Activated CD8-positive, alpha-beta T cell treated with anti-CD3 and anti-CD28 coated beads, Interleukin-2, amount 10 ng/mL, durations not matched to agents 7 days and 5 days (primary cell): ENCODE results near the gene TBCD. TPM values are rescaled to one million over a fixed set of nuclear protein-coding genes. Genes with fewer than 3 reads are reported as not detected.
A peak's percentile ranks its signal among the peaks of the same experiment; 100 is the strongest.

Experiments
- ATAC-seq: fragments of 150-1000 bp; cut with Tn5 transposase; one replicate; pipeline ENCODE4 v1.10.0; 2021; ENCODE audit warnings: moderate library complexity
- CTCF ChIA-PET: fragments of 350-600 bp; sonication (Branson Sonifier 250); formaldehyde crosslinking; loops from one replicate; lab custom pipeline; 2021; ENCODE audit warnings: antibody characterized with exemption; lab: Charles Lee
- POLR2A ChIA-PET: fragments of 350-600 bp; sonication (Branson Sonifier 250); formaldehyde crosslinking; loops from one replicate; lab custom pipeline; 2021; ENCODE audit warnings: antibody characterized with exemption; lab: Charles Lee
- DNase-seq: peaks from one replicate; pipeline ENCODE4 v3.0.0-alpha.2; 2020
- H3K27ac Mint-ChIP-seq: one replicate; pipeline ENCODE4 v1.8.0; 2021; ENCODE audit warnings: mild to moderate bottlenecking, mixed read lengths
- H3K27me3 Mint-ChIP-seq: one replicate; pipeline ENCODE4 v1.8.0; 2021; ENCODE audit warnings: low read depth, mixed read lengths
- H3K36me3 Mint-ChIP-seq: one replicate; pipeline ENCODE4 v1.8.0; 2021; ENCODE audit warnings: low read depth, mixed read lengths
- H3K4me1 Mint-ChIP-seq: one replicate; pipeline ENCODE4 v1.8.0; 2021; ENCODE audit warnings: low read depth, mixed read lengths
- H3K4me3 Mint-ChIP-seq: one replicate; pipeline ENCODE4 v1.8.0; 2021; ENCODE audit warnings: mild to moderate bottlenecking, mixed read lengths
- H3K9me3 Mint-ChIP-seq: one replicate; pipeline ENCODE4 v1.8.0; 2022; ENCODE audit warnings: mixed read lengths; ENCODE audit not compliant: insufficient read depth
- total RNA-seq, 2 experiments: library from RNA; stranded (reverse); gene quantifications; one replicate each; pipeline ENCODE4 v1.2.3, GENCODE V29; 2021

TBCD gene
- total RNA-seq, 2 experiments from 2014 or later, result 112 to 122 TPM

DNA sequence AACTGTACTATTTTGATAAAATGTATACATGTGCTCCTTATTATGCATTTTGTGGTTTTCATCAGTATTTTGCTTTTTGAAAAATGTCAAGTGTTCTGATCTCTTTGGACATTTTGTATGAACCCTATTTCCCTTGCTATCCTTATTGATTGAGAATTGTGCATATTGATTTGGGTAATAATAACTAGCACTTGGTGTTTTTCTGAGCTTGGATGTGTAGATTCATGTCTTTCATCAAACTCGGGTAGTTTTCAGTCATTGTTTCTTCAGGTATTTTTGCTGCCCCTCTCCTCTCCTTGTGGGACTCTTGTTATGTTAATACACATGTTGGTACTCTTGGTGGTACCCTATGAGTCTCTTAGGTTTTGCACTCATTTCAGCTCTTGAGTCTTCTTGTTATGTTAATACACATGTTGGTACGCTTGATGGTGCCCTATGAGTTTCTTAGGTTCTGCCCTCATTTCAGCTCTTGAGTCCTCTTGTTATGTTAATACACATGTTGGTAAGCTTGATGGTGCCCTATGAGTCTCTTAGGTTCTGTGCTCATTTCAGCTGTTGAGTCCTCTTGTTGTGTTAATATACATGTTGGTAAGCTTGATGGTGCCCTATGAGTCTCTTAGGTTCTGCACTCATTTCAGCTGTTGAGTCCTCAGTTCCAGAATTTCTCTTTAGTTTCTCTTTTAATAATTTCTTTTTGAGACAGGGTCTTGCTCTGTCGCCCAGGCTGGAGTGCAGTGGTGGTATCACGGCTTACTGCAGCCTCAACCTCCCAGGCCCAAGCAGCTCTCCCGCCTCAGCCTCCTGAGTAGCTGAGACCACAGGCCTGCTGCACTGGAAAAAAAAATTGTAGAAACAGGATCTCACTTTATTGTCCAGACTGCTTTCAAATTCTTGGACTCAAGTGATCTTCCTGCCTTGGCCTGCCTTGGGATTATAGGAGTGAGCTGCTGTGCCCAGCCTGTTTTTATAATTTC lies 68.7 kb downstream of the TBCD start:
- CTCF ChIA-PET, result interaction anchor here (0.9 kb wide), 1 partner anchor 43 kb away, joined by 3 read pairs; no protein-coding TSS in a partner anchor
- POLR2A ChIA-PET, result no interaction called here
- peaks cover 6% of the 10 kb centered on the region for H3K9me3 Mint-ChIP-seq
- peaks cover 46% of the 10 kb centered on the region for H3K36me3 Mint-ChIP-seq
- no peak for DNase-seq
- H3K4me1 Mint-ChIP-seq, result peaks cover 9% of the 10 kb centered on the region
- H3K27ac Mint-ChIP-seq, result peak overlapping the region; percentile 6
- H3K4me3 Mint-ChIP-seq, result no peak overlapping the region
- no peaks in the 10 kb centered on the region for H3K27me3 Mint-ChIP-seq
- no peak for ATAC-seq

DNA sequence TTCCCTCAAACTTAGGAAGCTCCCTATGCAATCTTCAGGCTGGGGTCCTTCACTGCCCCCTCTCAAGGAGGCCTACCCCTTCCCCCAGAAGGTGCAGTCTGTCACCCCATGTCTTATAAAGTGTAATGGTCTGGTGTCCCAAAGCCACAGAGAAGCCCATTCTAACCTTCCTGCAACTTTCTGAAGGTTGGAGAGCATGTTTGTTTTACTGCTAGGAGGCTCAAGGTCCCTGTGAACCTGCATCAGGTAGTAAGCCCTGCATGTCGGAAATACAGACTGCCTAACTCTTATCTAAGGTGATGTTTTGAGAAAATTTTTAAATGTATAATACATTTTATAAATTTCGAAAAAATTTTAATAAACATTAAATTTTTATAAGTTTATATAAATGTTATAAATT lies 69.7 kb downstream of the TBCD start:
- peaks cover 6% of the 10 kb centered on the region for H3K9me3 Mint-ChIP-seq
- DNase-seq (no peak), ATAC-seq (no peak)
- POLR2A ChIA-PET, result no interaction called here
- peaks cover 37% of the 10 kb centered on the region for H3K36me3 Mint-ChIP-seq
- H3K27ac Mint-ChIP-seq, result no peak overlapping the region
- peaks cover under 1% of the 10 kb centered on the region for H3K4me1 Mint-ChIP-seq
- CTCF ChIA-PET, result interaction anchor here (1.4 kb wide), 1 partner anchor 40 kb away, joined by 3 read pairs; no protein-coding TSS in a partner anchor
- no peak overlapping the region for H3K4me3 Mint-ChIP-seq
- no peaks in the 10 kb centered on the region for H3K27me3 Mint-ChIP-seq

DNA sequence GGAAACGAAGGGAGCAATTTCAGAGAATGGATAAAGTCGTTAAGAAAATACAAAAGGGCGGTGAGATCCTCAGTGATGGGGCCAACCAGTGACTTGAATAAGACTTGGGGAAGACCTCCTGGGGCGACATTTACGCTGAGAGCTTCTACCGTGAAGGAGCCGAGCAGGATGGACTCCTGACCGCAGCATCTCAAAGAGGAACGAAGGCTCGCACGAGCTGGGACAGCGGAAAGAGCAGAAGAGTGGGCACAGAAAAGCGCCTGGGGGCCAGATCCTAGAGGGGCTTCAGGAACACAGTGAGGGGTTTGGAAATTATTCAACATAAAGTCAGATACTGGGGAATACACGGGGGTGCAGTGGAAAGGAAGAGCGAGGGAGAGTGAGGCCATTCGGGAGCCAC lies 70.4 kb downstream of the TBCD start:
- CTCF ChIA-PET, result interaction anchor here (1.4 kb wide), 1 partner anchor 40 kb away, joined by 3 read pairs; no protein-coding TSS in a partner anchor

DNA sequence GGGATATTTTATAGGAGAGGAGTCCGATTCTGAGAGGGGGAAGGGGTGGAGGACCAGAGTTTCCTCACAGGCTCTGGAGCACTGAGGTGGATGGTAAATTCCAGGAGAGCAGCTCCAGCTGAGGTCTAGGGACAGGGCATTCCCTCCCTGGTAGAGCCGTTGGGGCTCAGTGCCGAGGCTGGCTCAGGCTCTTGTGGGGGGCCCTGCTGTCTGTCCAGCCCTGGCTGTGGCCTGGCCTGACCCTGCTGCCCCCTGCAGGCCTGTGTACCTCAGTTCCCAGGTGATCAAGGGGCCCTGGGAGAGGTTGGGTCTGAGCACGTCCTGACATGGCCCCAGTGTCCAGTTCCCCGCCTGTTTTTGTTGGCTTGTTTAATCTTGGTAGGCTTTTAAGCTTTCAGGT lies 71.1 kb downstream of the TBCD start:
- Mint-ChIP-seq H3K27me3 (no peaks in the 10 kb centered on the region), H3K9me3 (peaks cover 6% of the 10 kb centered on the region), H3K27ac (no peak overlapping the region), H3K4me1 (peaks cover 4% of the 10 kb centered on the region), H3K36me3 (peaks cover 41% of the 10 kb centered on the region), H3K4me3 (no peak overlapping the region)
- CTCF ChIA-PET, result no interaction called here
- ATAC-seq (no peak), DNase-seq (no peak)
- POLR2A ChIA-PET, result no interaction called here

More for the DNA sequence above, 70.4 kb downstream of the TBCD start:
- H3K4me1 Mint-ChIP-seq, result peaks cover 4% of the 10 kb centered on the region
- no peak overlapping the region for H3K27ac Mint-ChIP-seq
- H3K9me3 Mint-ChIP-seq, result peaks cover 6% of the 10 kb centered on the region
- DNase-seq (no peak), ATAC-seq (no peak)
- H3K27me3 Mint-ChIP-seq, result no peaks in the 10 kb centered on the region
- no peak overlapping the region for H3K4me3 Mint-ChIP-seq
- POLR2A ChIA-PET, result no interaction called here
- peaks cover 40% of the 10 kb centered on the region for H3K36me3 Mint-ChIP-seq

DNA sequence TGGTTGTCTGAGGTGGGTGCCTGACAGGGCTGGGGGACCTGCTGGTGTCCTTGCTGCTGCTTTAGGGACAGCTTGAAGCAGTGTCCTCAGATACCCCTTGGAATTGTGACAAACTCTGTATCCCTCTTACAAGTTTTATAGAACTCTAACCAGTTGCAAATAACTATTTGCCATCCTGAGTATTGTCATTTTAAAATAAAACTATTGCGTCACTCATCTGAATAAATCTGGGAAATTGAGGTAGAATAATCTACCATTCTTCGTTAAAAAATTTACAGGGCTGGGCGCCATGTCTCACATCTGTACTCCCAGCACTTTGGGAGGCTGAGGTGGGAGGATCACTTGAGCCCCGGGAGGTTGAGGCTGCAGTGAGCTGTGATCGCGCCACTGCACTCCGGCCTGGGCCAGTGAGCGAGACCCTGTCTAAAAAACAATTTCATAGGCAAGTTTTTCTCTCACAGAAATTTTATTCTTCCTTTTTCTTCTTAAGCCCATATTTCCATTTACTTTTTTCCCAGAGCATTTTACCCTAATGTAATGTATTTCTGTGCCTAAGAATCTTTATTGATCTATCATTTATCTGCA lies 73.8 kb downstream of the TBCD start:
- ATAC-seq, result no peak
- Mint-ChIP-seq H3K27ac (no peak overlapping the region), H3K9me3 (no peaks in the 10 kb centered on the region), H3K27me3 (no peaks in the 10 kb centered on the region), H3K4me3 (no peak overlapping the region), H3K36me3 (peaks cover 32% of the 10 kb centered on the region), H3K4me1 (peaks cover 4% of the 10 kb centered on the region)
- ChIA-PET POLR2A (no interaction called here), CTCF (no interaction called here)
- no peak for DNase-seq

DNA sequence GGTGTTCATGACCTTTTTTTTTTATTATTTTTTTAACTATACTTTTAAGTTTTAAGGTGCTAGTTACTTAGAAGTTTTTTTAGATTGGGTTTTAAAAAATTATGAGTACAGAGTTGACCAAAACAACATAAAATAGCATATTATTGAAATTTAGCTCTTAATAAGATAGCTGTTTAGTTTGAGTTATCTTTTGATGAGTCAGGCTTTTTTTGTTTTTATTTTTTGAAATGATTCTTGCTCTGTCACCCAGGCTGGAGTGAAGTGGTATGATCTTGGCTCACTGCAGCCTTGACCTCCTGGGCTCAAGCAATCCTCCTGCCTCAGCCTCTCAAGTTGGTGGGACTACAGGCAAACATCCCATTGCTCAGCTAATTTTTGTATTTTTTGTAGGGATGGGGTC lies 74.3 kb downstream of the TBCD start:
- ChIA-PET CTCF (no interaction called here), POLR2A (interaction anchor here (0.6 kb wide), 1 partner anchor 35 kb away, joined by 3 read pairs; no protein-coding TSS in a partner anchor)
- Mint-ChIP-seq H3K36me3 (peaks cover 26% of the 10 kb centered on the region), H3K27ac (no peak overlapping the region), H3K4me1 (peaks cover 4% of the 10 kb centered on the region), H3K27me3 (no peaks in the 10 kb centered on the region), H3K9me3 (no peaks in the 10 kb centered on the region), H3K4me3 (no peak overlapping the region)
- ATAC-seq, result no peak
- no peak for DNase-seq

DNA sequence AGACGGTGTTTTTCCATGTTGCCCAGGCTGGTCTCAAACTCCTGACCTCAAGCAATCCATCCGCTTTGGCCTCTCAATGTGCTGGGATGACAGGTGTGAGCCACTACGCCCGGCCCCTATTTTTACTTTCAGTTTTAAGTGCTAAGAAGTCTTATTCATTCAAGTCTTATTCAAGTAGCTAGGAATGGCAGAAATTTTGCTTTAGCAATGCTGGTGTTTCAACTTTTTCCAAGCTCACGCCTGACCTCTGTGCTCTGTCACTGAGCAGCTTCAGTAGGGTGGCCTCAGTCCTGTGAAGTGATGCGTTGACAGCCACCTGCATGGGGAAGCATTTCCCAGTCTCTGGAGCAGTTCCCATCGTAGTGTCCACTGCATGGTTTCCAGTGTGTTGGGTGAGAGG lies 75.1 kb downstream of the TBCD start:
- no peak overlapping the region for H3K4me3 Mint-ChIP-seq
- no peak overlapping the region for H3K27ac Mint-ChIP-seq
- ATAC-seq (no peak), DNase-seq (no peak)
- POLR2A ChIA-PET, result interaction anchor here (0.6 kb wide), 1 partner anchor 35 kb away, joined by 3 read pairs; no protein-coding TSS in a partner anchor
- H3K9me3 Mint-ChIP-seq, result no peaks in the 10 kb centered on the region
- CTCF ChIA-PET, result no interaction called here
- H3K36me3 Mint-ChIP-seq, result peaks cover 26% of the 10 kb centered on the region
- H3K4me1 Mint-ChIP-seq, result peaks cover 4% of the 10 kb centered on the region
- no peaks in the 10 kb centered on the region for H3K27me3 Mint-ChIP-seq

DNA sequence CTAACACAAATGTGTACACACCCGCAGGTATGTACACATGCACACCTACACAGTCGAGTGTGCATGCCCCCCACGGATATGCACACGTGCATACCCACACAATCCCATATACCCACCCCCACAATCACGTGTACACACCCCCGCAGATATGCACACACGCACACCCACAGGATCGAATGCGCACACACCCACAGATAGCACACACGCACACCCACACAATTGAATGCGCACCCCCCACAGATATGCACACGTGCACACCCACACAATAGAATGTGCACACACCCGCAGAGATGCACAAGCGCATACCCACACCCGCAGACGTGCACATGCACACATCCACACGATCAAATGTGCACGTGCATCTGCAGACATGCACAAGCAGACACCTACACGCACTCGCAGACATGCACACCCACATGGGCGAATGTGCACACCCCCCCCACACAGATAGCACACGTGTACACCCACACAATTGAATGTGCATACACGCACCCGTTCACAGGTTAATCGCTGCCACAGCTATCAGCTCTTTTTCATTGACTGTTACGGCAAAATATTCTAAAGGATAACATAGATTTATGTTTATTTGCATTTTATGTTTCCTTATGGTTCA lies 77.1 kb downstream of the TBCD start:
- ATAC-seq (no peak), DNase-seq (no peak)
- Mint-ChIP-seq H3K27ac (no peak overlapping the region), H3K27me3 (no peaks in the 10 kb centered on the region), H3K9me3 (no peaks in the 10 kb centered on the region), H3K4me1 (peaks cover 4% of the 10 kb centered on the region), H3K36me3 (peaks cover 27% of the 10 kb centered on the region), H3K4me3 (no peak overlapping the region)
- ChIA-PET CTCF (interaction anchor here (1.3 to 1.7 kb wide), 3 partner anchors 18 to 89 kb away, joined by 3 read pairs; no protein-coding TSS in a partner anchor), POLR2A (no interaction called here)

DNA sequence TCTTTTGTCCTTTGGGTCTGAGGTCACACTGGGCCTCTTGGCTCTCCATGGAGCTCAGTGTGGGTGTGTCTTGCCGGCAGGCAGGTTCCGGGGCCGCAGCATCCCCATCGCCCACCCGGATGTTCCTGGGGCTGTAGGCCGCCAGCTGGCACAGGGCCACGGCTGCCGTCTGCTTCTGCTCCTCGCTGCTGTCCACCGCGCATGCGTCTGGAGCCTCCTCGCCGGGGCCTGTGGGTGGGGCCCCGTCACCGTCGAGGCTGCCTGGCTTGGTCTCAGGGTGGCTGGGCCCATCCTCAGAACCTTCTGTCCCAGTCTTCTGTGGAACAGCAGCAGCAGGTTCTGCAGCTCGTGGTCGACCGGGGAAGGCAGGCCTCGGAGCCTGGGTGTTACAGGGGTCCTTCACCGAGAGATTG lies 78.4 kb downstream of the TBCD start:
- peaks cover 4% of the 10 kb centered on the region for H3K4me1 Mint-ChIP-seq
- CTCF ChIA-PET, result interaction anchor here (1.3 to 1.7 kb wide), 3 partner anchors 17 to 87 kb away, joined by 3 read pairs; no protein-coding TSS in a partner anchor

DNA sequence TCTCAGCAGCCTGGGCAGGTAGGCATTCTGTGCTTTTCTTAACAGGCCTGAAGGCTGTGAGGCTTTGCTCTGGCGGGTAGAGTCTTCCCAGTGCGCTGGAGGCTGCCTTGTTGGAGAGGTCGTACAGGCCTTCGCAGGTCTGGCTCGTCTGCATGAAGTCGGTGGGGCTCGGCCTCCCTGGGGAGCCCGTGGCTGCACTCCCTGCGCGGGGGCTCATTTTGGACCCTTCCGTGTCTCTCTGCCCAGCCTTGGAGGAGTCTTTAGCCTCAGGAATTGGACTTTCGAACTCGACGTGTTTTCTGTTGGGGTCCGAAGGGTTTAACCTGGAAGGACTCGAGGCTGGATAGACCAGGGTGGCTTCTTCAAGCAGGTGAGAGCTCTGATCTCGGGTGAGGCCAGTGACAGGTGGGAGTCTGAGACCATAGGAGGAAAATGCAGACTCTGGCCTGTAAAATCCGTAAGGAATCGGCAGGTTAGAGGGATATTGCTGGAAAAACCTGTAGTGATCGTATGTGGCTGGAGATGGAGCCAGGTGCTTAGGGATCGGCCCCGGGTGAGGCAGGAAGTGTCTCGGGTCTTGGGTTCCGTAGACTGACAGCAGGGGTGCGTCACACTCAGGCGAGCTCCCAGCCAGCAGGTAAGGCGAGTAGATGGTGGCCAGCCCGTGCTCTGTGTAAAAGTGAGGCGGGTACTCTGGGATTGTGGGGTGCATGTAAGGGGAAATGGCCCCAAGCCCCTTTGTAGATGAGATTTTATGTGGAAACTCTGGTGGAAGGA lies 79.4 kb downstream of the TBCD start:
- no peaks in the 10 kb centered on the region for H3K9me3 Mint-ChIP-seq
- POLR2A ChIA-PET, result no interaction called here
- no peaks in the 10 kb centered on the region for H3K27me3 Mint-ChIP-seq
- CTCF ChIA-PET, result interaction anchor here (1.7 kb wide), 1 partner anchor 16 kb away, joined by 3 read pairs; no protein-coding TSS in a partner anchor
- ATAC-seq (no peak), DNase-seq (no peak)
- H3K4me3 Mint-ChIP-seq, result no peak overlapping the region
- H3K36me3 Mint-ChIP-seq, result peaks cover 27% of the 10 kb centered on the region
- H3K27ac Mint-ChIP-seq, result no peak overlapping the region
- peaks cover 4% of the 10 kb centered on the region for H3K4me1 Mint-ChIP-seq

More for the DNA sequence above, 78.4 kb downstream of the TBCD start:
- Mint-ChIP-seq H3K4me3 (no peak overlapping the region), H3K36me3 (peaks cover 27% of the 10 kb centered on the region), H3K27ac (no peak overlapping the region), H3K9me3 (no peaks in the 10 kb centered on the region), H3K27me3 (no peaks in the 10 kb centered on the region)
- ATAC-seq (no peak), DNase-seq (no peak)
- POLR2A ChIA-PET, result no interaction called here

DNA sequence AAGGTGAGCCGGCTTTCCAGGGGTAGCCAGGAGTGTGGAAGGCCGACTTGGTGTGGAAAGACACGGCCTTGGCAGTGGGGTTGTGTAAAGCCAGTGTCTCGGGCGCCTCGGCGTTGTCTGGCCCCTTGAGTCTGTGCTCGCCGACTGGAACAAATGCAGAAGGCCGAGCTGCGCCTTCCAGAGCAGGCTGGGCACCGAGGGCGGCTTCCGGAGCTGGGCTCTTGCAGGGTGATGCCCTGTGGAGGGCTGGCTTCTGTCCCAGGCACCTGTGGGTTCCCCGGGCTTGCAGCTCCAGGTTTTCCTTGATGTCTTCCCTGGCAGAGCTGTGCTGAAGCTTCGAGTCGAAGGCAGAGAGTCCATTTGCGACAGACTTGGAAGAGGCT lies 79.9 kb downstream of the TBCD start:
- DNase-seq (no peak), ATAC-seq (no peak)
- Mint-ChIP-seq H3K36me3 (peaks cover 27% of the 10 kb centered on the region), H3K9me3 (no peaks in the 10 kb centered on the region), H3K27ac (no peak overlapping the region), H3K4me1 (peaks cover 5% of the 10 kb centered on the region), H3K4me3 (no peak overlapping the region), H3K27me3 (no peaks in the 10 kb centered on the region)
- POLR2A ChIA-PET, result no interaction called here
- CTCF ChIA-PET, result no interaction called here
